ENCODE data around the gene CAPN3.

Gene CAPN3

GRCh38 chr15:42348083-42348482 is 11.2 kb upstream of the CAPN3 start:
- Histone ChIP-seq H3K36me3 (ENCODE audit: control insufficient read depth in 2 of 2, insufficient read depth in 1 of 2, low read length in 2 of 2) (peaks cover 0 to 7% of the 10 kb centered on the region in 2 experiments; a peak in 1 of 3 replicates), H3K4me1 (ENCODE audit: control insufficient read depth, insufficient read depth, low read length) (no peaks in the 10 kb centered on the region), H3K4me3 (ENCODE audit: low read depth, low read length) (no peak overlapping the region), H3K27ac (ENCODE audit: extremely low read depth, low read depth, low read length) (no peak overlapping the region), H3K9me3 (ENCODE audit: control insufficient read depth, insufficient read depth, low read depth, low read length) (no peaks in the 10 kb centered on the region)
- ChIA-PET CTCF (interaction anchor here (0.5 kb wide), 1 partner anchor 38 kb away, joined by 3 read pairs; no protein-coding TSS in a partner anchor), POLR2A (no interaction called here)
- TF ChIP-seq ZNF362 (tag by site-specific recombination; IDR thresholded peaks at IDR 0.05), result no peak
- no peak for TF ChIP-seq IKZF3 (tag by site-specific recombination; IDR thresholded peaks at IDR 0.05)
- TF ChIP-seq ZNF544 (tag by site-specific recombination; IDR thresholded peaks at IDR 0.05), result no peak
- TF ChIP-seq ZNF112 (tag by site-specific recombination; IDR thresholded peaks at IDR 0.05), result no peak
- TF ChIP-seq ZNF510 (tag by site-specific recombination; IDR thresholded peaks at IDR 0.05; ENCODE audit: insufficient replicate concordance), result no peak
- no peak for TF ChIP-seq ZNF776 (tag by site-specific recombination; IDR thresholded peaks at IDR 0.05; ENCODE audit: borderline replicate concordance)
- TF ChIP-seq ZNF529 (tag by site-specific recombination; IDR thresholded peaks at IDR 0.05; ENCODE audit: insufficient replicate concordance), result no peak
- no peak for TF ChIP-seq ZSCAN30 (tag by site-specific recombination; IDR thresholded peaks at IDR 0.05)
- TF ChIP-seq ZNF133 (tag by site-specific recombination; IDR thresholded peaks at IDR 0.05), result no peak
- no peak for TF ChIP-seq KLF16 (tag by site-specific recombination; IDR thresholded peaks at IDR 0.05)
- no peak for TF ChIP-seq KLF10 (tag by site-specific recombination; IDR thresholded peaks at IDR 0.05)
- no peak for TF ChIP-seq ZNF670 (tag by site-specific recombination; IDR thresholded peaks at IDR 0.05; ENCODE audit: low read depth)

- no peaks in the 10 kb centered on the region for H3K9me3 ChIP-seq (ENCODE audit: control insufficient read depth, insufficient read depth, low read depth, low read length)
- POLR2A ChIA-PET, result no interaction called here
- no peaks in the 10 kb centered on the region for H3K4me1 ChIP-seq (ENCODE audit: control insufficient read depth, insufficient read depth, low read length)
- H3K36me3 ChIP-seq (ENCODE audit: control insufficient read depth in 2 of 2, insufficient read depth in 1 of 2, low read length in 2 of 2), result peaks cover 0 to 5% of the 10 kb centered on the region in 2 experiments; a peak in 1 of 3 replicates
- CTCF ChIA-PET, result no interaction called here
- TF ChIP-seq ZNF324 (tag by site-specific recombination; IDR thresholded peaks at IDR 0.05) (no peak), ZNF433 (tag by site-specific recombination; IDR thresholded peaks at IDR 0.05; ENCODE audit: low read depth) (no peak), ZNF560 (tag by site-specific recombination; IDR thresholded peaks at IDR 0.05; ENCODE audit: borderline replicate concordance) (no peak), ZNF548 (tag by site-specific recombination; IDR thresholded peaks at IDR 0.05) (no peak), ZNF202 (tag by site-specific recombination; IDR thresholded peaks at IDR 0.05; ENCODE audit: borderline replicate concordance) (no peak), PRDM4 (tag by site-specific recombination; IDR thresholded peaks at IDR 0.05) (no peak), ZNF561 (tag by site-specific recombination; IDR thresholded peaks at IDR 0.05; ENCODE audit: borderline replicate concordance) (no peak), ZNF76 (tag by site-specific recombination; IDR thresholded peaks at IDR 0.05; ENCODE audit: borderline replicate concordance, low read depth) (no peak), PRDM6 (tag by site-specific recombination; IDR thresholded peaks at IDR 0.05) (no peak), ZNF658 (tag by site-specific recombination; IDR thresholded peaks at IDR 0.05) (no peak), SETDB1 (IDR thresholded peaks at IDR 0.05; ENCODE audit: insufficient read length, low read length) (no peak), ZNF48 (tag by site-specific recombination; IDR thresholded peaks at IDR 0.05) (no peak), ZSCAN30 (tag by site-specific recombination; IDR thresholded peaks at IDR 0.05) (no peak)
- no peak overlapping the region for H3K27ac ChIP-seq (ENCODE audit: extremely low read depth, low read depth, low read length)
- H3K4me3 ChIP-seq (ENCODE audit: low read depth, low read length), result no peak overlapping the region
Observed at GRCh38 chr15:42349186-42349585, 10.1 kb upstream of the CAPN3 start.

Data from HEK293 (cell line).